Thoracic aorta (tissue), 2 donors: ENCODE measurements around the gene ZBTB21. TPM values are rescaled to one million over a fixed set of nuclear protein-coding genes. Genes with fewer than 3 reads are reported as not detected.

ENCODE experiments used
- ATAC-seq: fragments of 150-250 bp; one replicate; pipeline ENCODE4 v1.8.0; 2017; ENCODE audit warnings: low read depth; ENCODE audit not compliant: insufficient number of reproducible peaks, low FRiP score
- DNase-seq: peaks from one replicate; pipeline ENCODE4 v3.0.0-alpha.2; 2020; ENCODE audit warnings: low spot score
- H3K27ac ChIP-seq, 2 donors: fragments of 200-600 bp; sonication (generic); 1 replicate in 1 of 2; 2 replicates in 1 of 2; pipeline ENCODE4 v1.5.1; 2016; ENCODE audit warnings: mild to moderate bottlenecking in 2 of 2, moderate library complexity in 2 of 2
- H3K27me3 ChIP-seq: fragments of 200-600 bp; sonication (generic); replicated peaks from 2 replicates; pipeline ENCODE4 v1.6.0; 2016; ENCODE audit warnings: mild to moderate bottlenecking; ENCODE audit not compliant: insufficient read depth
- H3K36me3 ChIP-seq: fragments of 200-600 bp; sonication (generic); one replicate; pipeline ENCODE4 v1.5.1; 2016
- H3K4me1 ChIP-seq, 2 donors: fragments of 200-600 bp; sonication (generic); 1 replicate in 1 of 2; 2 replicates in 1 of 2; pipeline versions ENCODE4 v1.5.1 to v1.6.0; 2016; ENCODE audit warnings: low read depth in 2 of 2, mild to moderate bottlenecking in 1 of 2; ENCODE audit not compliant: control insufficient read depth in 1 of 2
- H3K4me3 ChIP-seq: fragments of 200-600 bp; sonication (generic); 2 replicates; pipeline ENCODE4 v1.5.1; 2016; ENCODE audit warnings: mild to moderate bottlenecking
- H3K9me3 ChIP-seq: fragments of 200-600 bp; sonication (generic); 2 replicates; pipeline ENCODE4 v1.5.1; 2016
- total RNA-seq, 2 donors: library from RNA; depleted of rRNA; stranded (reverse); fragments of >200 nt; gene quantifications; one replicate each; pipeline versions ENCODE4 v1.1.0 to v1.2.3, GENCODE V29; 2016
- TF ChIP-seq, protein P1 (sequence below): fragments of 200-600 bp; sonication (generic); IDR thresholded peaks from one replicate; pipeline ENCODE4 v1.5.1; 2019; ENCODE audit warnings: antibody characterized with exemption

Gene ZBTB21
- total RNA-seq, 2 donors from 2014 or later, result 16.5 to 23.8 TPM

DNA sequence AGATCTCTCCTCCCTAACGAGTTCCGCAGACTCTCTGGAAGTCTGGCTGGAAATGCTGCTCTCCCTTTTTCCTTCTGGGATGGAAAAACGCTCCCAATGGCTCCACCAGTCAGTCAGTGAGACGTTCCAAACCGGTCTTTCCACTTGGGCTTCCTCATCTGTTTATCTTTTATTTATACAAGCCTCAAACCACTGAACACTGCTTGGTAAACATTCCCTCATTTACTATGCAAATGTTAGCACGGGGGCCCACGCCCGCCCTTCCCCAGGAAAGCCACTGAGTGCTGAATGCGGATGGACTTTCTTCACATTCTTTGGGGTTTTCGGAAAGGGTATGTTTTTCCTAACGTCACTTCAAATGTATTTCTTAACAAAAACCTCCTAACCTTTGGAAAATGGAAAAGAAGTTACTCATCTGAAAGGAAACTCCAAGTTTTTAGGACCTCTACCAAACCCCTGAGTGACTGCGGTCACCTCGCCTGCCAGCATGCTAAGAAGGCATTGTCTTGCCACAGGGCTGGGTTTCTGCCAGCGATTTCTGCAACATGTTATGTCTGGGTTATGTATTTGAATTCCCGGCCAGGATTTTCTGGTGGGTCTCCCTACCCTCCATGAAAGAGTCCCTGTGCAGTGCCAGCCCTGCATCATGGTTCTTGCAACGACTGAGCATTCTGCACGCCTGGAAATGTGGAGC lies 47.0 kb upstream of the ZBTB21 start:
- H3K36me3 ChIP-seq, result no peaks in the 10 kb centered on the region
- TF ChIP-seq, protein P1, sequence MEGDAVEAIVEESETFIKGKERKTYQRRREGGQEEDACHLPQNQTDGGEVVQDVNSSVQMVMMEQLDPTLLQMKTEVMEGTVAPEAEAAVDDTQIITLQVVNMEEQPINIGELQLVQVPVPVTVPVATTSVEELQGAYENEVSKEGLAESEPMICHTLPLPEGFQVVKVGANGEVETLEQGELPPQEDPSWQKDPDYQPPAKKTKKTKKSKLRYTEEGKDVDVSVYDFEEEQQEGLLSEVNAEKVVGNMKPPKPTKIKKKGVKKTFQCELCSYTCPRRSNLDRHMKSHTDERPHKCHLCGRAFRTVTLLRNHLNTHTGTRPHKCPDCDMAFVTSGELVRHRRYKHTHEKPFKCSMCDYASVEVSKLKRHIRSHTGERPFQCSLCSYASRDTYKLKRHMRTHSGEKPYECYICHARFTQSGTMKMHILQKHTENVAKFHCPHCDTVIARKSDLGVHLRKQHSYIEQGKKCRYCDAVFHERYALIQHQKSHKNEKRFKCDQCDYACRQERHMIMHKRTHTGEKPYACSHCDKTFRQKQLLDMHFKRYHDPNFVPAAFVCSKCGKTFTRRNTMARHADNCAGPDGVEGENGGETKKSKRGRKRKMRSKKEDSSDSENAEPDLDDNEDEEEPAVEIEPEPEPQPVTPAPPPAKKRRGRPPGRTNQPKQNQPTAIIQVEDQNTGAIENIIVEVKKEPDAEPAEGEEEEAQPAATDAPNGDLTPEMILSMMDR, result no peak
- H3K4me3 ChIP-seq, result peak overlapping the region; percentile 36
- peaks cover 4 to 40% of the 10 kb centered on the region in 2 donors for H3K4me1 ChIP-seq
- ATAC-seq, result peak; percentile 58
- H3K27ac ChIP-seq, result peak overlapping the region; percentile 83 to 86
- no peaks in the 10 kb centered on the region for H3K27me3 ChIP-seq
- no peaks in the 10 kb centered on the region for H3K9me3 ChIP-seq
- peak; percentile 75 for DNase-seq

DNA sequence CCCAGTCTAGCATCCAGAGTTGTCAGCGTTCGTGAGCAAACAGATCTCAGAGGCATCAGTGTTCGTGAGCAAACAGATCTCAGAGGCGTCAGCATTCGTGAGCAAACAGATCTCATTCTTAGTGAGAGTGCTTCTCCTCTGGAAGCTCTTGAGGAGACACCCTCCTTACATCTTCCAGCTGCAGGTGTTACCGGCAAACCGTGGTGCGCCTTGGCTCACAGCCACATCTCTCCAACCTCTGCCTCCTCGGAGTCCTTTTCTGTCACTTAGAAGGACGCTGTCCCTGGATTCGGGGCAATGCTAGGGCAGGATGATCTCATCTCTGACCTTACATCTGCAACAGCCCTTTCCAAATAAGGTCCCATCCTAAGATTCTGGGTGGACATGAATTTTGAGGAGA lies 46.3 kb upstream of the ZBTB21 start:
- TF ChIP-seq, protein P1, result no peak
- Histone ChIP-seq H3K9me3 (no peaks in the 10 kb centered on the region), H3K27ac (peak overlapping the region; percentile 83 to 86), H3K4me3 (no peak overlapping the region), H3K36me3 (no peaks in the 10 kb centered on the region), H3K27me3 (no peaks in the 10 kb centered on the region), H3K4me1 (peaks cover 4 to 40% of the 10 kb centered on the region in 2 donors)
- ATAC-seq (no peak), DNase-seq (no peak)

DNA sequence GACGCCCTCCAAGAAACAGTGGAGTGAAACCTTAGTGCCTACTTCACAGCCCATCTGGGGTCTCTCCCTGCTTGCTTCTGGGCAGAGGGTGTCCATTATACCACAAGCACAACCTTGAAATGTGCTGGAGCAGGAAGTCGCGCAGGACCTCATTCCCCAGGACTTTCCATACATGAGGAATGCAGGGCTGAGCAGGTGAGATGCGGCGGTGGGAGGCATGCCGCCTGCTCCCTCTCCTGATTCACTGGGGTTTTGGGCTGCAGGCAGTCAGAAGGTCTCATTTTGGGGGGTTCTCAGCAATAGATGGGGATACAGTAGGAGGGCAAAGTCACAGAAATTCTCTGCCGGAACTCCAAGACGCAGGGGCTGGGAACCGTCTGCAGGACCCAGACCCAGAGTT lies 45.3 kb upstream of the ZBTB21 start:
- Histone ChIP-seq H3K36me3 (no peaks in the 10 kb centered on the region), H3K27ac (no peak overlapping the region), H3K27me3 (no peaks in the 10 kb centered on the region), H3K9me3 (no peaks in the 10 kb centered on the region), H3K4me3 (no peak overlapping the region), H3K4me1 (peaks cover 4 to 40% of the 10 kb centered on the region in 2 donors)
- ATAC-seq, result no peak
- TF ChIP-seq, protein P1, result no peak
- DNase-seq, result no peak

DNA sequence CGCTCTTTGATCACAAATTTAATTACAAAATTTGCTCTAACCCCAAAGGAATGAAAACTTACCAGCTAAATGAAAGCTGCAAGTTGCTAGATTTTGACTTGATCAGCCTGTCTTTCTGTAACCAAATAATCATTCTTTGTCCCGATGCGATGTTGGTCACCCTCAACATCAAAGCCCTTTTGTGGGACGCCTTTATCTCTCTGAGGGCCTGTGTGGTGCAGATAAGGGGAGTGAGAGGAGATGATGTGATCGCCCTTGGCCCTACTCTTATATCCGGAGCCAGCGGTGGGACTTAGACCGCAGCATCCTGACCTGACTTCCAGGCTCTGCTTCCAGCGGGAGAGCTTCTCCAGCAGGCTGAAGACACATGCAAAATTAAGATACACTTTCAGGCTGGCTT lies 41.6 kb upstream of the ZBTB21 start:
- ATAC-seq, result no peak

DNA sequence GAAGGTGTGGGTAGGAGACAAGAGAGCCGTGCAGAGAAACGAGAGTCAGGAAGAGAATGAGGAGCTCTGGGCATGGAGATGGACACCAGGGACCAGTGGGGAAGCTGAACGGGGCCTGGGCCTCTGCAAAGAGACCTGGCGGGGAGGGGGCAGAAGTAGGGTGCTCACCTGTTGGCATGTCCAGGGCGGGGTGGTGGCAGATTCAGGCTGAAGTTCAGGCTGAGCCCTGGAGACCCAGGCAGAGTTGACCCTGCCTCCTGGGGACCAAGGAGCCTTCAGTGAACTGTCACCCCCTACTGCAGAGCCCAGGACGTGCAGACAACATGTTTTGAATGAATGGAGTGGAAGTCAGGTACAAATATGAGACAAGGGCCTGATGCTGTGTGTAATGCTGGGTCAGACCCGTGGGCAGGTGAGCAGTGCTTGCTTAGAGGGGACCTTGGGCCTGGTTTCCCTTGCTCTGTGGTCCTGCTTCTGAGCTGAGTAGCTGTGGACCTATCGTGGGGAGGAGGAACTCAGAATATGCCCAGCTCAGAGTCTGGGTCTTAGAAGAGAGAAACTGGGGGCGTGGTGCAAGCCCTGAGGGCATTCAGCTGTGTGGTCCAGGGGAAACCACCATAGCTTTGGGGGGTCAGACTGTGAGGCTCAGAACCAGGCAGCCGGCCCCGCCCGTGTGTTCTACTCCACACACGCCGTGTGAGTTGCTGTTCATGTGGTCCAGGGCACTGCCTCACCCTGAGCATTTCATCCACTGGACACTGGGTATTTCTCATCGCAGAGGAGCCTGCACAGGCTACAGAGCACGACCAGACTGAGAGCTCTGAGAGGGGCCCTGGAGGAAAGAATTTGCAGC lies 39.6 kb upstream of the ZBTB21 start:
- DNase-seq (no peak), ATAC-seq (no peak)
- Histone ChIP-seq H3K9me3 (no peaks in the 10 kb centered on the region), H3K27ac (peak overlapping the region; percentile 68 to 91), H3K4me3 (no peak overlapping the region), H3K36me3 (no peaks in the 10 kb centered on the region), H3K27me3 (no peaks in the 10 kb centered on the region), H3K4me1 (peaks cover 11 to 29% of the 10 kb centered on the region in 2 donors)
- TF ChIP-seq, protein P1, result no peak

More for the DNA sequence above, 41.6 kb upstream of the ZBTB21 start:
- no peaks in the 10 kb centered on the region for H3K27me3 ChIP-seq
- H3K27ac ChIP-seq, result no peak overlapping the region
- no peaks in the 10 kb centered on the region for H3K9me3 ChIP-seq
- H3K4me1 ChIP-seq, result peaks cover 11 to 38% of the 10 kb centered on the region in 2 donors
- H3K4me3 ChIP-seq, result no peak overlapping the region
- DNase-seq, result no peak
- H3K36me3 ChIP-seq, result no peaks in the 10 kb centered on the region
- TF ChIP-seq, protein P1, result no peak
